Hepatocyte (in vitro differentiated cells): ENCODE results near the gene HSD17B3.

Experiments
- CTCF ChIP-seq: fragments of 200-600 bp; sonication (generic); IDR thresholded peaks from 2 replicates; pipeline ENCODE4 v1.5.1; 2016; ENCODE audit warnings: antibody characterized with exemption, mild to moderate bottlenecking; ENCODE audit not compliant: poor library complexity
- EZH2phosphoT487 ChIP-seq: fragments of 200-600 bp; sonication (generic); IDR thresholded peaks from one replicate; pipeline ENCODE4 v1.6.1; 2018; ENCODE audit warnings: antibody characterized with exemption, mild to moderate bottlenecking, low read depth, moderate library complexity; ENCODE audit not compliant: unreplicated experiment, severe bottlenecking

GRCh38 chr9:96348261-96348660 lies 46.3 kb upstream of the HSD17B3 start:
- no peak for TF ChIP-seq CTCF
- TF ChIP-seq EZH2phosphoT487 = no peak
